Vagina (tissue), 2 donors: ENCODE results near the gene TMPRSS15. TPM values are rescaled to one million over a fixed set of nuclear protein-coding genes. Genes with fewer than 3 reads are reported as not detected.

Source experiments
- DNase-seq, 2 donors: peaks; one replicate each; pipeline ENCODE4 v3.0.0-alpha.2; 2017; ENCODE audit errors: extremely low spot score in 2 of 2
- H3K27ac ChIP-seq: fragments of 200-600 bp; sonication (generic); one replicate; pipeline ENCODE4 v1.5.1; 2019
- H3K27me3 ChIP-seq: fragments of 200-600 bp; sonication (generic); one replicate; pipeline ENCODE4 v1.5.1; 2019
- H3K36me3 ChIP-seq, 2 donors: fragments of 200-600 bp; sonication (generic); one replicate each; pipeline ENCODE4 v1.5.1; 2017 to 2019
- H3K4me1 ChIP-seq: fragments of 200-600 bp; sonication (generic); one replicate; pipeline ENCODE4 v1.5.1; 2019
- H3K4me3 ChIP-seq, 2 donors: fragments of 200-600 bp; sonication (generic); 1 replicate in 1 of 2; 2 replicates in 1 of 2; pipeline ENCODE4 v1.5.1; 2016 to 2019
- H3K9me3 ChIP-seq: fragments of 200-600 bp; sonication (generic); one replicate; pipeline ENCODE4 v1.5.1; 2019
- CTCF ChIP-seq, 3 experiments: fragments of 450-650 bp in 2 of 3; fragments of 200-600 bp in 1 of 3; sonication (generic) in 1 of 3; IDR thresholded peaks; one replicate each; pipeline ENCODE4 v1.5.1; 2017 to 2019; ENCODE audit warnings: antibody characterized with exemption in 3 of 3, mild to moderate bottlenecking in 2 of 3, moderate library complexity in 2 of 3
- POLR2A ChIP-seq, 2 donors: fragments of 450-650 bp; IDR thresholded peaks; one replicate each; pipeline ENCODE4 v1.6.1; 2017; ENCODE audit warnings: antibody characterized with exemption in 2 of 2, mild to moderate bottlenecking in 2 of 2, moderate library complexity in 2 of 2
- POLR2AphosphoS5 ChIP-seq, 2 donors: sonication (generic); formaldehyde crosslinking; IDR thresholded peaks; one replicate each; pipeline ENCODE4 v1.9.0; 2017; ENCODE audit warnings: antibody characterized with exemption in 2 of 2, mild to moderate bottlenecking in 2 of 2, low read depth in 1 of 2; ENCODE audit not compliant: insufficient read depth in 1 of 2
- intact Hi-C: fragments of 100-400 bp; cut with DNase I; formaldehyde crosslinking; loops from one replicate; pipeline ENCODE4 v1.15.1; 2023
- total RNA-seq: library from RNA; depleted of rRNA; stranded (reverse); fragments of >200 nt; gene quantifications from one replicate; pipeline ENCODE4 v1.2.3, GENCODE V29; 2016

The TMPRSS15 gene
- total RNA-seq, 1 donor from 2014 or later = not detected

- no peak overlapping the region for H3K4me3 ChIP-seq
- H3K4me1 ChIP-seq = no peaks in the 10 kb centered on the region
- H3K27ac ChIP-seq = no peak overlapping the region
- no peak for TF ChIP-seq POLR2A (IDR thresholded peaks at IDR 0.05)
- TF ChIP-seq POLR2AphosphoS5 (IDR thresholded peaks at IDR 0.05; ENCODE audit: insufficient read depth in 1 of 2, low read depth in 1 of 2) = no peak
- no peak for TF ChIP-seq CTCF (IDR thresholded peaks at IDR 0.05)
- no peak for DNase-seq
- no peaks in the 10 kb centered on the region for H3K27me3 ChIP-seq
- H3K9me3 ChIP-seq = no peaks in the 10 kb centered on the region
- no peaks in the 10 kb centered on the region for H3K36me3 ChIP-seq
- intact Hi-C loops = no loop called here
These were observed 150.9 kb downstream of the TMPRSS15 start for GRCh38 chr21:18252680-18253079.

- no peaks in the 10 kb centered on the region for H3K27me3 ChIP-seq
- H3K27ac ChIP-seq = no peak overlapping the region
- H3K4me3 ChIP-seq = no peak overlapping the region
- TF ChIP-seq POLR2A (IDR thresholded peaks at IDR 0.05) = no peak
- TF ChIP-seq CTCF (IDR thresholded peaks at IDR 0.05) = no peak
- no peak for TF ChIP-seq POLR2AphosphoS5 (IDR thresholded peaks at IDR 0.05; ENCODE audit: insufficient read depth in 1 of 2, low read depth in 1 of 2)
- H3K4me1 ChIP-seq = no peaks in the 10 kb centered on the region
- no peaks in the 10 kb centered on the region for H3K36me3 ChIP-seq
- H3K9me3 ChIP-seq = no peaks in the 10 kb centered on the region
- intact Hi-C loops = no loop called here
- no peak for DNase-seq
These were observed 151.3 kb downstream of the TMPRSS15 start for GRCh38 chr21:18252256-18252655.

GRCh38 chr21:18251065-18251464 lies 152.5 kb downstream of the TMPRSS15 start:
- Histone ChIP-seq H3K27ac (no peak overlapping the region), H3K4me3 (no peak overlapping the region), H3K9me3 (no peaks in the 10 kb centered on the region), H3K27me3 (no peaks in the 10 kb centered on the region), H3K4me1 (no peaks in the 10 kb centered on the region), H3K36me3 (no peaks in the 10 kb centered on the region)
- TF ChIP-seq POLR2AphosphoS5 (IDR thresholded peaks at IDR 0.05; ENCODE audit: insufficient read depth in 1 of 2, low read depth in 1 of 2) (no peak), CTCF (IDR thresholded peaks at IDR 0.05) (no peak), POLR2A (IDR thresholded peaks at IDR 0.05) (no peak)
- no peak for DNase-seq
- intact Hi-C loops = no loop called here

GRCh38 chr21:18249672-18250071 lies 153.9 kb downstream of the TMPRSS15 start:
- no peak for DNase-seq
- Histone ChIP-seq H3K4me3 (no peak overlapping the region), H3K27me3 (no peaks in the 10 kb centered on the region), H3K4me1 (peaks cover 11% of the 10 kb centered on the region), H3K9me3 (no peaks in the 10 kb centered on the region), H3K27ac (no peak overlapping the region), H3K36me3 (no peaks in the 10 kb centered on the region)
- intact Hi-C loops = no loop called here
- no peak for TF ChIP-seq CTCF (IDR thresholded peaks at IDR 0.05)
- no peak for TF ChIP-seq POLR2AphosphoS5 (IDR thresholded peaks at IDR 0.05; ENCODE audit: insufficient read depth in 1 of 2, low read depth in 1 of 2)
- no peak for TF ChIP-seq POLR2A (IDR thresholded peaks at IDR 0.05)

- Histone ChIP-seq H3K36me3 (no peaks in the 10 kb centered on the region), H3K27me3 (no peaks in the 10 kb centered on the region), H3K4me1 (peaks cover 17% of the 10 kb centered on the region), H3K27ac (no peak overlapping the region), H3K9me3 (no peaks in the 10 kb centered on the region), H3K4me3 (no peak overlapping the region)
- TF ChIP-seq POLR2A (IDR thresholded peaks at IDR 0.05) (no peak), CTCF (IDR thresholded peaks at IDR 0.05) (no peak), POLR2AphosphoS5 (IDR thresholded peaks at IDR 0.05; ENCODE audit: insufficient read depth in 1 of 2, low read depth in 1 of 2) (no peak)
- DNase-seq = no peak
- intact Hi-C loops = no loop called here
These were observed 155.4 kb downstream of the TMPRSS15 start for GRCh38 chr21:18248171-18248570.
